Stomach smooth muscle (tissue), 2 donors: ENCODE data around the gene AGPAT3.

ENCODE experiments used
- H3K27ac ChIP-seq: one replicate; pipeline ENCODE4 v1.7.0; 2013; ENCODE audit warnings: mild to moderate bottlenecking, low read length, inconsistent platforms
- H3K27me3 ChIP-seq, 2 donors: one replicate each; pipeline ENCODE4 v1.7.0; 2013; ENCODE audit warnings: low read length in 2 of 2; ENCODE audit not compliant: insufficient read depth in 2 of 2, control insufficient read depth in 1 of 2
- H3K36me3 ChIP-seq, 2 donors: one replicate each; pipeline ENCODE4 v1.7.0; 2013; ENCODE audit warnings: low read length in 2 of 2; ENCODE audit not compliant: control insufficient read depth in 2 of 2, insufficient read depth in 2 of 2
- H3K4me1 ChIP-seq: one replicate; pipeline ENCODE4 v1.7.0; 2013; ENCODE audit warnings: low read length; ENCODE audit not compliant: control insufficient read depth, insufficient read depth
- H3K4me3 ChIP-seq, 2 donors: one replicate each; pipeline ENCODE4 v1.7.0; 2013; ENCODE audit warnings: low read length in 2 of 2
- H3K9ac ChIP-seq, 2 donors: one replicate each; pipeline ENCODE4 v1.7.0; 2013; ENCODE audit warnings: low read length in 2 of 2, mild to moderate bottlenecking in 1 of 2
- H3K9me3 ChIP-seq, 2 donors: one replicate each; pipeline ENCODE4 v1.7.0; 2013; ENCODE audit warnings: low read length in 2 of 2; ENCODE audit not compliant: control insufficient read depth in 2 of 2
- donor health status: healthy.
- donor health status: Pancreatic carcinoma.

AGPAT3 gene

DNA sequence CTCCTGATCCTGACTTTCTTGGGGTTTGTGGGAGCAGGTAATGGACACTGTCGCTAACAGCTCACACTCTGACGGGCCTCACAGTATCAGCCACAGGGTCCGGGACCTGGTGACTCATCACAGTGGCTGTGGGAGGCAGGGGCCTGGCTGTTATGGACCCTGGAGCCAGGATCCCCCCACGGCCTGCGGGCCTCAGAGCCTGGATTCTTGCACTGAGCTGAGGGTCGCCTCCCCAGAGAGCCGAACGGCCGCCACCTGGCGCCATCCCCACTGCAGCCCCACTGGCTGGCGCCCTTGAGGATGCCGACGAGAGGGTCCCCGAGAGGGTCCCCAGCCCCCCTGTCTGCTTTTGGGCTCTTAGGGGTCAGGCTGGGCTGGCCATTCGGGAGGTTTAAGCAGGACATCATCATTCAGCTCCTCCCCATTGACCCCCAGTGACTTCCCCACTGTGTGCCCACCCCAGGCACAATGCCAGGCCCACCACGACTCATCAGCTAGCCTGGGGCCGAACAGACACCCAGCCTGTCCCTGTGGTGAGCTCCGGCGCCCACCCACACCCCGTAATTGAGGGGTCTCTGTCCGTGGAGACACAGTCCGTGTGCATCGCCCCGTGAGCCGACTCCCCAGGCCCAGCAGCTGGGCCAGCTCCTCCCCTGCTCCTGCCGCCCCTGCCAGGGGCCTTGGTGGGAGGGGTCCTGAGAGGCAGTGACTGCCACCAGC, 116.3 kb downstream of the AGPAT3 start:
- Histone ChIP-seq H3K27ac (no peak overlapping the region), H3K9ac (no peak overlapping the region), H3K27me3 (no peaks in the 10 kb centered on the region), H3K4me3 (no peak overlapping the region), H3K4me1 (no peaks in the 10 kb centered on the region), H3K36me3 (peaks cover 20 to 28% of the 10 kb centered on the region in 2 donors), H3K9me3 (no peaks in the 10 kb centered on the region)

DNA sequence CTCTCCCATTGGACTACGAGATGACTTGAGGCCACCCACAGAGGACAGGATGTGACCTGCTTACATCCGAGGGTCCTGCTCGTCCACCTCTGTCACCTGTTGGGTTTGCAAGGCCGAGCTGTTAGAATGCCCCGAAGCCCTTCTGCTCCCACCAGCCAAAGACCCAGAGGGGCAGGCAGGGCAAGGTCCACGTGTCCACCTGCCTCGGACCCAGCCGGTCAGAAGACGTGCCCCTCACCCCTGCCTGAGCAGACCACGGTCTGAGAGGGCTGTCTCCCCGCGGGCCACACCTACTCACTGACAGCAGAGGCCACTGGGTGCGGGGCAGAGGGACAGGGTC, 116.8 kb downstream of the AGPAT3 start:
- H3K36me3 ChIP-seq = peaks cover 20 to 28% of the 10 kb centered on the region in 2 donors
- H3K4me3 ChIP-seq = no peak overlapping the region
- no peak overlapping the region for H3K27ac ChIP-seq

DNA sequence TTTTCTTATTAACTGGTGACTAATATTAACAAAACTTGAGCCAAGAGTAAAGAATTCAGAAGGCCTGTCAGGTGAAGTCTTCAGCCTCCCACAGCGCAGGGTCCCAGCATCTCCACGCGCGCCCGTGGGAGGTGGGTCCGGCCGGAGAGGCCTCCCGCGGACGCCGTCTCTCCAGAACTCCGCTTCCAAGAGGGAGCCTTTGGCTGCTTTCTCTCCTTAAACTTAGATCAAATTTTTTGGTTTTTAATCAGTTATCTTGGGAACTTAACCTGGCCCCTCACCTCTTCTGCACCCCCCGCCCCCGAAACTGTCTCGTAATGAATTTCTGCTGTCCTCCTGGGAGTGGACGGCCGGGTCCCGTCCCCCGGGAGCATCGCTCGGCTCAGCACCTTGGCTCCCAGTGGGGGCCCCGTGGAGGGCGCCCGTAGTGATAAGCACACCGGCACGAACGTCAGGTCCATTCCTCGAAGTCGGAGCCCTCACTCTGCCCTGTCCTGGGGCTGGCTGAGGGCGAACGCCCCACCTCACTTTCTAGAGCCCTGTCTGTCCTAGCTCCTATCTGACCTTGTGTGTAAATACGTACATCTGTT, 117.6 kb downstream of the AGPAT3 start:
- H3K36me3 ChIP-seq = peaks cover 20 to 28% of the 10 kb centered on the region in 2 donors
- H3K4me3 ChIP-seq = no peak overlapping the region
- no peaks in the 10 kb centered on the region for H3K27me3 ChIP-seq
- no peak overlapping the region for H3K27ac ChIP-seq
- no peak overlapping the region for H3K9ac ChIP-seq
- H3K4me1 ChIP-seq = no peaks in the 10 kb centered on the region
- no peaks in the 10 kb centered on the region for H3K9me3 ChIP-seq

More for the DNA sequence above, 116.8 kb downstream of the AGPAT3 start:
- no peaks in the 10 kb centered on the region for H3K27me3 ChIP-seq
- H3K4me1 ChIP-seq = no peaks in the 10 kb centered on the region
- H3K9me3 ChIP-seq = no peaks in the 10 kb centered on the region
- H3K9ac ChIP-seq = no peak overlapping the region

DNA sequence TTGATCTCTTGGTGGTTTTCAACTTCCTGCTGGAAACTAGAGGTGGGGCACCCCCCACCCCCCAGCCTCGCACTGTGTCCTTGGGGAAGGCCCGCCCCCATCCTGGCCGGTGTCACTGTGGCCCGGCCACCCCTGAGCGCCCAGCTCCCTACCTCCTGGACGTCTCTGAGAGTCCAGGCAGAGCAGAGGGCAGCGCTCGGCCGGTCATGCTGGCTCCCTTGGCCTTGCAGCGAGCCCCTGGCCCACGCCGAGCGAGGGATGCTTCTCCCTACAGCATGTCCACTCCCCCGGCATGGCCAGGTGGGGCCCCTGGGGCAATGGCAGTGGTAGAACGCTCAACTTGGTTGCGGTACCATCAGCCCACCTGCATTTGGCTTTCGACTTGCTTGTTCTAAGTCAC, 118.4 kb downstream of the AGPAT3 start:
- Histone ChIP-seq H3K9me3 (no peaks in the 10 kb centered on the region), H3K27me3 (no peaks in the 10 kb centered on the region), H3K27ac (no peak overlapping the region), H3K4me1 (no peaks in the 10 kb centered on the region), H3K4me3 (no peak overlapping the region), H3K36me3 (peaks cover 20 to 22% of the 10 kb centered on the region in 2 donors), H3K9ac (no peak overlapping the region)

GRCh38 chr21:43983860-43984420, 118.9 kb downstream of the AGPAT3 start:
- Histone ChIP-seq H3K27me3 (no peaks in the 10 kb centered on the region), H3K4me1 (no peaks in the 10 kb centered on the region), H3K9me3 (no peaks in the 10 kb centered on the region), H3K27ac (no peak overlapping the region), H3K36me3 (peaks cover 17 to 20% of the 10 kb centered on the region in 2 donors), H3K9ac (no peak overlapping the region), H3K4me3 (no peak overlapping the region)

DNA sequence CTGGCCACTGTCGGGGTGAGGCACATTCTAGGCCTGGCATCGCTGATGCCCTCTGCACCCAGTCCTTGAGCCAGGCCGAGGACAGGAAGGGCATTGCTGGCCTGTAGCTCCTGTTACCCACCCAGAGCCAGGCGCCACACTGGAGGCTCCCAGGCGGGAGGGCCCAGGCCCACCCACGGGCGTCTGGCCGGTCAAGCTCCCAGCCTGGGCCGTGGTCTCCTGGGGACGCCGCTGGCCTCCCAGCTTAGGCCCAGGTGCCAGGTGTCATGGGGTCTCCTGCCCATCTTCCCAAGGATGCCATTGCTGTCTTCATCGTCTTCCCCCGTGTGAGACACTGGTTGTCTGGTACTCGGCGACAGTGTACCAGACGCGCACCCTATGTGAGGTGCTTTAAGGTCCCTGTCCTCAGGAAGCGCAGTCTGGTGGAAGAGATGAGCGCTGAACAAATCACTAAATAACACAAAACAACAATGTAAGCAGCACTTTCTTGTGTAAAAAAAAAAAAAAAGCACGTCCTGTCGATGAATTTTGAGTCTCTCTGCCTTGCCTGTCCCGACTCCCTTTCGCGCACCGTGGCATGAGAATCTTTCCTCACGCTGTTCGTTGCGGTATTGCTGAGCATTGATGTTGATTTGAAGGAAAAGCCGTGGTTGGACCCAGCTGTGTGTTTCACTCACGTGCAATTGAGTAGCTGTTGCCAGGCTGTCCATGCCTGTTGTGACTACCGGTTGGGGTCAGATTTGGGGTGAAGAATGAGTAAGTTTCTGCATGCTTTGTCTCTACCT, 120.1 kb downstream of the AGPAT3 start:
- H3K27me3 ChIP-seq = no peaks in the 10 kb centered on the region
- H3K9me3 ChIP-seq = no peaks in the 10 kb centered on the region
- H3K9ac ChIP-seq = no peak overlapping the region
- peaks cover 17 to 20% of the 10 kb centered on the region in 2 donors for H3K36me3 ChIP-seq
- H3K4me1 ChIP-seq = no peaks in the 10 kb centered on the region
- no peak overlapping the region for H3K4me3 ChIP-seq
- no peak overlapping the region for H3K27ac ChIP-seq

GRCh38 chr21:43985690-43986251, 120.7 kb downstream of the AGPAT3 start:
- Histone ChIP-seq H3K27ac (no peak overlapping the region), H3K36me3 (peaks cover 14 to 19% of the 10 kb centered on the region in 2 donors), H3K4me1 (no peaks in the 10 kb centered on the region), H3K27me3 (no peaks in the 10 kb centered on the region), H3K9me3 (no peaks in the 10 kb centered on the region), H3K4me3 (no peak overlapping the region), H3K9ac (no peak overlapping the region)

- Histone ChIP-seq H3K9me3 (no peaks in the 10 kb centered on the region), H3K36me3 (peaks cover 7 to 10% of the 10 kb centered on the region in 2 donors), H3K4me1 (no peaks in the 10 kb centered on the region), H3K27me3 (no peaks in the 10 kb centered on the region), H3K9ac (no peak overlapping the region), H3K4me3 (no peak overlapping the region), H3K27ac (no peak overlapping the region)
These were observed 121.8 kb downstream of the AGPAT3 start for GRCh38 chr21:43986544-43987451.

GRCh38 chr21:43987509-43987908, 122.5 kb downstream of the AGPAT3 start:
- no peaks in the 10 kb centered on the region for H3K9me3 ChIP-seq
- no peak overlapping the region for H3K9ac ChIP-seq
- no peaks in the 10 kb centered on the region for H3K27me3 ChIP-seq
- H3K36me3 ChIP-seq = peaks cover 5 to 6% of the 10 kb centered on the region in 2 donors
- no peak overlapping the region for H3K4me3 ChIP-seq
- no peaks in the 10 kb centered on the region for H3K4me1 ChIP-seq
- H3K27ac ChIP-seq = no peak overlapping the region

- no peak overlapping the region for H3K9ac ChIP-seq
These were observed 123.0 kb downstream of the AGPAT3 start for GRCh38 chr21:43988016-43988415.

More at GRCh38 chr21:43988016-43988415, 123.0 kb downstream of the AGPAT3 start:
- H3K27ac ChIP-seq = no peak overlapping the region
- H3K27me3 ChIP-seq = no peaks in the 10 kb centered on the region
- no peaks in the 10 kb centered on the region for H3K9me3 ChIP-seq
- H3K4me1 ChIP-seq = no peaks in the 10 kb centered on the region
- H3K36me3 ChIP-seq = peaks cover under 1 to 2% of the 10 kb centered on the region in 2 donors
- no peak overlapping the region for H3K4me3 ChIP-seq
